Occipital lobe (tissue), 2 donors: ENCODE data around the gene FLT1. TPM values are rescaled to one million over a fixed set of nuclear protein-coding genes. Genes with fewer than 3 reads are reported as not detected.

Source experiments
- DNase-seq: peaks from one replicate; lab custom pipeline; 2025; lab: John Stamatoyannopoulos, UW
- total RNA-seq: library from RNA; depleted of rRNA; stranded (reverse); fragments of >200 nt; gene quantifications from one replicate; pipeline ENCODE4 v1.2.3, GENCODE V29; 2014

Gene FLT1
- total RNA-seq, 1 donor from 2014 or later, result 13.7 TPM

- DNase-seq, result no peak
These were observed 32.7 kb upstream of the FLT1 start for GRCh38 chr13:28527629-28528028.

- no peak for DNase-seq
These were observed 31.9 kb upstream of the FLT1 start for GRCh38 chr13:28526876-28527275.

GRCh38 chr13:28522871-28523270 lies 27.9 kb upstream of the FLT1 start:
- DNase-seq, result no peak

- DNase-seq, result no peak
These were observed 18.8 kb upstream of the FLT1 start for GRCh38 chr13:28513745-28514144.

GRCh38 chr13:28510542-28510941 lies 15.6 kb upstream of the FLT1 start:
- no peak for DNase-seq

- no peak for DNase-seq
These were observed 15.1 kb upstream of the FLT1 start for GRCh38 chr13:28510066-28510465.

- no peak for DNase-seq
These were observed 10.7 kb upstream of the FLT1 start for GRCh38 chr13:28505543-28506135.

GRCh38 chr13:28503182-28503967 lies 8.4 kb upstream of the FLT1 start:
- DNase-seq, result no peak

- no peak for DNase-seq
These were observed 6.6 kb upstream of the FLT1 start for GRCh38 chr13:28501547-28501946.

- DNase-seq, result no peak
These were observed 4.7 kb upstream of the FLT1 start for GRCh38 chr13:28499609-28500008.

GRCh38 chr13:28498481-28499115 lies 3.7 kb upstream of the FLT1 start:
- no peak for DNase-seq

- no peak for DNase-seq
These were observed 2.4 kb upstream of the FLT1 start for GRCh38 chr13:28497143-28497876.

GRCh38 chr13:28496188-28496564 lies 1.2 kb upstream of the FLT1 start:
- no peak for DNase-seq

GRCh38 chr13:28495538-28496187 lies 735 bp upstream of the FLT1 start:
- no peak for DNase-seq

- DNase-seq, result no peak
These were observed 487 bp downstream of the FLT1 start for GRCh38 chr13:28494504-28494777.

GRCh38 chr13:28493740-28494503 lies 1.0 kb downstream of the FLT1 start:
- no peak for DNase-seq

- DNase-seq, result no peak
These were observed 2.2 kb downstream of the FLT1 start for GRCh38 chr13:28492569-28493367.

- DNase-seq, result no peak
These were observed 4.9 kb downstream of the FLT1 start for GRCh38 chr13:28490061-28490460.

- no peak for DNase-seq
These were observed 5.4 kb downstream of the FLT1 start for GRCh38 chr13:28489524-28489931.

GRCh38 chr13:28488376-28489005 lies 6.4 kb downstream of the FLT1 start:
- DNase-seq, result no peak
